Ovary (tissue), 9 donors: ENCODE measurements around the gene RELL2. TPM values are rescaled to one million over a fixed set of nuclear protein-coding genes. Genes with fewer than 3 reads are reported as not detected.

Experiments used
- DNase-seq, 5 donors: peaks; one replicate each; pipeline ENCODE4 v3.0.0-alpha.2; 2019 to 2020
- H3K27ac ChIP-seq, 2 donors: fragments of 200-600 bp; one replicate each; pipeline versions ENCODE4 v1.5.1 to v1.8.0; 2019 to 2022
- H3K27me3 ChIP-seq: fragments of 200-600 bp; one replicate; pipeline ENCODE4 v1.8.0; 2022
- H3K36me3 ChIP-seq: fragments of 200-600 bp; sonication (generic); one replicate; pipeline ENCODE4 v1.5.1; 2019
- H3K4me1 ChIP-seq: one replicate; pipeline ENCODE4 v1.8.1; 2013; ENCODE audit warnings: mild to moderate bottlenecking, moderate library complexity; ENCODE audit not compliant: insufficient read depth
- H3K4me3 ChIP-seq: fragments of 200-600 bp; sonication (generic); one replicate; pipeline ENCODE4 v1.5.1; 2017
- H3K9me3 ChIP-seq, 2 donors: fragments of 200-600 bp in 1 of 2; sonication (generic) in 1 of 2; one replicate each; pipeline versions ENCODE4 v1.5.1 to v1.8.1; 2013 to 2019; ENCODE audit warnings: mild to moderate bottlenecking in 1 of 2, moderate library complexity in 1 of 2
- EP300 ChIP-seq: sonication (generic); formaldehyde crosslinking; IDR thresholded peaks from one replicate; pipeline ENCODE4 v1.6.1; 2017; ENCODE audit warnings: antibody characterized with exemption
- POLR2A ChIP-seq: fragments of 450-650 bp; IDR thresholded peaks from one replicate; pipeline ENCODE4 v1.6.1; 2017; ENCODE audit warnings: antibody characterized with exemption, mild to moderate bottlenecking, moderate library complexity
- WGBS, 3 donors: extraction: QIAGEN DNeasy Blood & Tissue Kit in 1 of 3; methylation state at CpG; one replicate each; pipeline versions ENCODE4 v1.1.5 to v1.1.7; 2013 to 2017; 5-methylcytosine and 5-hydroxymethylcytosine counted together
- intact Hi-C, 4 donors: fragments of 100-400 bp; cut with DNase I; formaldehyde crosslinking; loops; one replicate each; pipeline versions ENCODE4 v1.11.0 to v1.15.1; 2022 to 2023
- polyA plus RNA-seq, 2 donors: library from polyadenylated mRNA; stranded (reverse); fragments of 200-250 nt in 1 of 2; fragments of 350-450 nt in 1 of 2; fragmentation: Illumina TruSeq in 1 of 2; extraction: RNeasy Lipid Tissue Mini Kit (QIAGEN cat#74804) in 1 of 2; gene quantifications; one replicate each; pipeline ENCODE4 v1.2.3, GENCODE V29; 2013 to 2014
- total RNA-seq, 7 donors: library from RNA; depleted of rRNA in 2 of 7; stranded (reverse); fragments of >200 nt in 2 of 7; fragmentation: NEBNext Ultra II Directional in 3 of 7; extraction: Animal tissue kit (Norgen Biotek cat#: 25700) in 3 of 7; gene quantifications; one replicate each; pipeline versions ENCODE4 v1.1.0 to v1.2.4, GENCODE V29; 2016 to 2023
- TF ChIP-seq, protein P1 (sequence below), 3 donors: fragments of 450-650 bp in 2 of 3; fragments of 200-600 bp in 1 of 3; IDR thresholded peaks; one replicate each; pipeline versions ENCODE4 v1.5.1 to v1.8.0; 2016 to 2022; ENCODE audit warnings: antibody characterized with exemption in 3 of 3, mild to moderate bottlenecking in 1 of 3
- donor health status: DM: no; HTN: no; CAD: no; lungs with moderate emphysema.
- donor health status: DM: no; HTN: no; CAD: no.
- donor health status: Bipolar disorder and iron deficiency.
- donor health status: DM: yes; HTN: yes; CAD: no.
- donor health status: DM: no; HTN: no; CAD: no.
- donor health status: DM: yes; HTN: yes; CAD: no.

The RELL2 gene
- total and polyA plus RNA-seq, 9 donors, result 0.58 to 3.0 (median 1.6) TPM; not detected in 1

DNA sequence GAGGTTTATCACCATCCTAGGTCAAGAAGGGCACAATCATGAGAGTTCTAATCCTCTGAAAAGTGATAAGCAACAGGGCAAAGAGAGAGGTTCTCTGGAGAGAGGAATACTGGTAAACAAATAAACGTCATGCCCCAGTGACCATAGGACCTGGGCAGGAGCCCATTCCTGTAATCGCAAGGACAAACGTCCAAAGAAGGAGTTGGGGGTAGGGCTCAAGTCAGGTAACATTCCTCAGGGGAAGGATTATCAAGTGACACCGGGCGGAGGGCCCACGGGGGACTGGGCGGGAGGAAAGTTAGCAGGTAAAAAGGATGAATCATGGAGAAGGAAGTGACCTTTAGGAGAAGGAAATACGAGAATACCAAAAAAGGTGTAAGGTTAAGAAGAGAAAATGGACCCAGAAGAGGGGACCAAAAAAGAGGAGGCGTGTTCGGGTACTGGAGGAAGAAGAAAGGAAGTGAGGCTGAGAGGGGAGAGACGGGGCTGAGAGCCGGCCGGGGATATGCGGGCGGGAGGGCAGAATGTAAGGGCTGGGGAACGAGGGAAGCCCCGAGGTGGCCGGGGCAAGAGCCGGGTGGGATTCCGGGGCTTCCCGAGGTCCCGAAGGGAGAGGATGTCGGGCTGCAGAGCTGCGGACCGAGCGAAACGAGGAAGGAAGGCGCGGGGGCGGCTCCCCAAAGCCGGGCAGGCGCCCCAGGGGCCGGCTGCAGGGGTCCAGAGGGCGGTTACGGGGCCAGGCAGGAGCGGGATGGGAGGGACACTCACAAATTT, 18.6 kb upstream of the RELL2 start:
- whole genome bisulfite sequencing, 3 donors, result 1% methylated on average over 31 to 36 of the region's 36 CpGs
- DNase-seq, result peak; percentile 26 to 56 (median 50)
- TF ChIP-seq EP300 (no peak), POLR2A (no peak)
- TF ChIP-seq, protein P1, sequence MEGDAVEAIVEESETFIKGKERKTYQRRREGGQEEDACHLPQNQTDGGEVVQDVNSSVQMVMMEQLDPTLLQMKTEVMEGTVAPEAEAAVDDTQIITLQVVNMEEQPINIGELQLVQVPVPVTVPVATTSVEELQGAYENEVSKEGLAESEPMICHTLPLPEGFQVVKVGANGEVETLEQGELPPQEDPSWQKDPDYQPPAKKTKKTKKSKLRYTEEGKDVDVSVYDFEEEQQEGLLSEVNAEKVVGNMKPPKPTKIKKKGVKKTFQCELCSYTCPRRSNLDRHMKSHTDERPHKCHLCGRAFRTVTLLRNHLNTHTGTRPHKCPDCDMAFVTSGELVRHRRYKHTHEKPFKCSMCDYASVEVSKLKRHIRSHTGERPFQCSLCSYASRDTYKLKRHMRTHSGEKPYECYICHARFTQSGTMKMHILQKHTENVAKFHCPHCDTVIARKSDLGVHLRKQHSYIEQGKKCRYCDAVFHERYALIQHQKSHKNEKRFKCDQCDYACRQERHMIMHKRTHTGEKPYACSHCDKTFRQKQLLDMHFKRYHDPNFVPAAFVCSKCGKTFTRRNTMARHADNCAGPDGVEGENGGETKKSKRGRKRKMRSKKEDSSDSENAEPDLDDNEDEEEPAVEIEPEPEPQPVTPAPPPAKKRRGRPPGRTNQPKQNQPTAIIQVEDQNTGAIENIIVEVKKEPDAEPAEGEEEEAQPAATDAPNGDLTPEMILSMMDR (IDR thresholded peaks at IDR 0.05), result no peak
- Histone ChIP-seq H3K4me1 (peaks cover 6% of the 10 kb centered on the region), H3K36me3 (no peaks in the 10 kb centered on the region), H3K27me3 (no peaks in the 10 kb centered on the region), H3K4me3 (peak overlapping the region; percentile 91), H3K27ac (peak overlapping the region; percentile 76 to 83), H3K9me3 (no peaks in the 10 kb centered on the region)
- intact Hi-C loops, result no loop called here

- peak within 1 kb of the TSS; percentile 91 for H3K4me3 ChIP-seq
- no peak for TF ChIP-seq EP300
- TF ChIP-seq, protein P1 (IDR thresholded peaks at IDR 0.05), result peak; percentile 96 to 99 (median 97)
- TF ChIP-seq POLR2A, result peak; percentile 58
- H3K27ac ChIP-seq, result peak within 1 kb of the TSS; percentile 76 to 83
- no peaks in the 10 kb centered on the region for H3K36me3 ChIP-seq
- peak; percentile 98 to 99 (median 98) for DNase-seq
- no peaks in the 10 kb centered on the region for H3K27me3 ChIP-seq
- H3K9me3 ChIP-seq, result no peaks in the 10 kb centered on the region
- intact Hi-C loops, result no loop called here
- 1% methylated on average over 53 to 70 of the region's 70 CpGs for WGBS, 3 donors
- H3K4me1 ChIP-seq, result peaks cover 6% of the 10 kb centered on the region
These were observed 17.8 kb upstream of the RELL2 start, which contains the start of gene DIAPH1 for GRCh38 chr5:141618804-141619554. TSS of gene DIAPH1 (minus strand) at chr5:141619000. CDS start at chr5:141618914, 86 bp downstream.

DNA sequence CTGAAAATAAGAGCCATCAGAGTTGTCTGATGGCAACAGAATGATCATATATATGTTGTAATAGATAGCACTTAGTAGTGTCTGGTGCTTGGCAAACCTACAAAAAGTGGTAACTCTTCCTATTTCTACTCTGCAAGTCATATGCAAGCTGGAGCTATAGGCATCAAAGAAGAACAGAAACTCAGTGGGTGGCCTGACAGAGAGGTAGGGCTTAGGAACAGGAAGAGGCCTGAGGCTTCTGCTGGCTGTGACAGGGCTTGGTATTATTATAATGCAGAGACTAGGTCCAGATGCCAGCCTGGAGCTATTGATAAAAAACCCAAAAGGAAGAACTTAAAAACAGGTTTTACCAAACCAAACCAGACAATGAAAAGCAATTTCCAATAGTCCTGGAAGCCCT, 13.6 kb upstream of the RELL2 start:
- DNase-seq, result no peak
- Histone ChIP-seq H3K36me3 (no peaks in the 10 kb centered on the region), H3K27ac (no peak overlapping the region)

DNA sequence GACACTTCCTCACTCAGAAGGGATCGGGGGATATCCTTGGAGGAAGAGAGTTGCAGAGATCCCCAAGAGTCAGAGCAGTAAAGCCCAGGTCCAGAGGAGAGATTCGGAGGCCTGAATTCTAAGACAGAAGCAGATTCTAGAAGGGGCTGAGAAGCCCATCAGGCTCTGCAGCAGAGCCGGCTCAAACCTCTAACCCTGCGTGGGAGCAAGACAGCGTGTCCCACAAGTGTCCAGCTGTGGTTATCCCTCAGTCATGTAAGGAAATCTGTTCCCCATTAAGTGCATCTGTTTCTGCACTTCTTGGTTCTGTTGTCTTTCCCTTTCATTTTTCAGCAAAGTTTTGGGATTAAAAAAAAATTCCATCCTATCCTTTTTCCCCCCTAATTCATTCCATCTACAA, 13.2 kb upstream of the RELL2 start:
- intact Hi-C loops, result loop anchor here in 1 of 4 donors (10.0 kb wide), 1 partner anchor 389 kb away; no protein-coding TSS in a partner anchor
- Histone ChIP-seq H3K4me3 (no peak overlapping the region), H3K9me3 (no peaks in the 10 kb centered on the region), H3K27me3 (no peaks in the 10 kb centered on the region), H3K36me3 (no peaks in the 10 kb centered on the region), H3K27ac (no peak overlapping the region), H3K4me1 (no peaks in the 10 kb centered on the region)
- WGBS, 3 donors, result 76 to 85% (median 84%) methylated on average over 5 of the region's 5 CpGs
- no peak for DNase-seq
- TF ChIP-seq POLR2A (no peak), EP300 (no peak)
- TF ChIP-seq, protein P1 (IDR thresholded peaks at IDR 0.05), result no peak

More for the DNA sequence above, 13.6 kb upstream of the RELL2 start:
- no peak for TF ChIP-seq EP300
- TF ChIP-seq, protein P1 (IDR thresholded peaks at IDR 0.05), result no peak
- no peak for TF ChIP-seq POLR2A
- Histone ChIP-seq H3K27me3 (no peaks in the 10 kb centered on the region), H3K4me3 (no peak overlapping the region), H3K9me3 (no peaks in the 10 kb centered on the region), H3K4me1 (no peaks in the 10 kb centered on the region)
- intact Hi-C loops, result loop anchor here in 1 of 4 donors (10.0 kb wide), 1 partner anchor 388 kb away; no protein-coding TSS in a partner anchor
